AG04449 (cell line): ENCODE measurements around the gene PPP5C.

Experiments used
- CTCF ChIA-PET: fragments of 350-600 bp; formaldehyde crosslinking; extraction: SDS; loops from one replicate; lab custom pipeline; 2021; ENCODE audit warnings: antibody characterized with exemption; lab: Yijun Ruan, JAX
- POLR2A ChIA-PET: fragments of 400-600, 350-600 bp; formaldehyde crosslinking; extraction: SDS; loops from one replicate; lab custom pipeline; 2020; ENCODE audit warnings: antibody characterized with exemption, inconsistent platforms; lab: Yijun Ruan, JAX
- DNase-seq: peaks from one replicate; pipeline ENCODE4 v3.0.0-alpha.2; 2010; ENCODE audit warnings: low read depth, low spot score
- H3K4me3 ChIP-seq: 2 replicates; pipeline ENCODE4 v1.5.1; 2011; ENCODE audit warnings: low read depth, mild to moderate bottlenecking, control low read depth, low read length
- CTCF ChIP-seq: IDR thresholded peaks from one replicate; pipeline ENCODE4 v1.5.1; 2011; ENCODE audit warnings: mild to moderate bottlenecking, moderate library complexity, low read length, control low read depth, inconsistent platforms; ENCODE audit not compliant: insufficient read depth; ENCODE audit errors: missing control alignments

The PPP5C gene

GRCh38 chr19:46423188-46423587 is 76.3 kb downstream of the PPP5C start:
- DNase-seq = no peak
- TF ChIP-seq CTCF = no peak
- no peak overlapping the region for H3K4me3 ChIP-seq
- POLR2A ChIA-PET = interaction anchor here (0.7 kb wide), 1 partner anchor 152 kb away, joined by 3 read pairs; no protein-coding TSS in a partner anchor
- CTCF ChIA-PET = interaction anchor here (2.1 kb wide), 1 partner anchor 28 kb away, joined by 8 read pairs; no protein-coding TSS in a partner anchor

- no peak for TF ChIP-seq CTCF
- peak overlapping the region; percentile 59 for H3K4me3 ChIP-seq
- ChIA-PET CTCF (interaction anchor here (1.2 to 1.8 kb wide), 2 partner anchors 23 to 30 kb away, joined by 3 to 4 read pairs; no protein-coding TSS in a partner anchor), POLR2A (no interaction called here)
- no peak for DNase-seq
These were observed 79.2 kb downstream of the PPP5C start for GRCh38 chr19:46426035-46426505.

GRCh38 chr19:46426506-46427162 is 79.7 kb downstream of the PPP5C start:
- H3K4me3 ChIP-seq = peak overlapping the region; percentile 59
- no peak for DNase-seq
- POLR2A ChIA-PET = no interaction called here
- CTCF ChIA-PET = interaction anchor here (1.8 kb wide), 1 partner anchor 24 kb away, joined by 4 read pairs; no protein-coding TSS in a partner anchor
- TF ChIP-seq CTCF = no peak

- TF ChIP-seq CTCF = no peak
- H3K4me3 ChIP-seq = no peak overlapping the region
- CTCF ChIA-PET = interaction anchor here (0.7 to 1.8 kb wide), 2 partner anchors 25 to 102 kb away, joined by 3 to 4 read pairs; no protein-coding TSS in a partner anchor
- POLR2A ChIA-PET = no interaction called here
- DNase-seq = no peak
These were observed 80.7 kb downstream of the PPP5C start for GRCh38 chr19:46427518-46428045.

GRCh38 chr19:46428239-46429135 is 81.6 kb downstream of the PPP5C start, which contains the start of gene PNMA8C:
Gene PNMA8C, minus strand, starts transcription at chr19:46428936. Its CDS starts 577 bp downstream, at chr19:46428359.
- TF ChIP-seq CTCF = no peak
- H3K4me3 ChIP-seq = peak within 1 kb of the TSS; percentile 23
- ChIA-PET CTCF (interaction anchor here (0.7 to 1.8 kb wide), 2 partner anchors 26 to 101 kb away, joined by 3 to 4 read pairs; no protein-coding TSS in a partner anchor), POLR2A (no interaction called here)
- DNase-seq = no peak

GRCh38 chr19:46429999-46430398 is 83.1 kb downstream of the PPP5C start:
- TF ChIP-seq CTCF = no peak
- CTCF ChIA-PET = no interaction called here
- POLR2A ChIA-PET = interaction anchor here (0.6 kb wide), 1 partner anchor 14 kb away, joined by 4 read pairs; no protein-coding TSS in a partner anchor
- no peak for DNase-seq
- H3K4me3 ChIP-seq = no peak overlapping the region
